Right cardiac atrium (tissue), 5 donors: ENCODE measurements around the gene SLC25A27. TPM values are rescaled to one million over a fixed set of nuclear protein-coding genes. Genes with fewer than 3 reads are reported as not detected.

Source experiments
- ATAC-seq, 2 donors: fragments of 200-7000 bp; cut with Tn5 transposase; one replicate each; pipeline versions ENCODE4 v1.8.0 to v1.9.1; 2020; ENCODE audit warnings: moderate library complexity in 2 of 2, mild to moderate bottlenecking in 1 of 2
- DNase-seq, 3 donors: peaks; one replicate each; pipeline ENCODE4 v3.0.0-alpha.2; 2020
- H3K27ac ChIP-seq: one replicate; pipeline ENCODE4 v1.5.1; 2013; ENCODE audit warnings: mild to moderate bottlenecking, low read length, control low read depth, moderate library complexity
- H3K27me3 ChIP-seq: one replicate; pipeline ENCODE4 v1.6.1; 2013; ENCODE audit not compliant: control insufficient read depth, insufficient read depth
- H3K4me1 ChIP-seq: one replicate; pipeline ENCODE4 v1.6.1; 2013; ENCODE audit warnings: low read length; ENCODE audit not compliant: control insufficient read depth, insufficient read depth
- H3K4me3 ChIP-seq: one replicate; pipeline ENCODE4 v1.5.1; 2013; ENCODE audit warnings: low read length, control low read depth
- H3K9me3 ChIP-seq: one replicate; pipeline ENCODE4 v1.6.1; 2013; ENCODE audit warnings: low read length; ENCODE audit not compliant: control insufficient read depth
- WGBS: extraction: QIAGEN DNeasy Blood & Tissue Kit; methylation state at CpG from one replicate; pipeline ENCODE4 v1.1.7; 2013; 5-methylcytosine and 5-hydroxymethylcytosine counted together
- intact Hi-C, 4 donors: fragments of 100-400 bp; cut with DNase I; formaldehyde crosslinking; loops; one replicate each; pipeline versions ENCODE4 v1.11.0 to v1.14.0; 2022 to 2023
- polyA plus RNA-seq: library from polyadenylated mRNA; stranded (reverse); fragments of 200-250 nt; gene quantifications from one replicate; pipeline ENCODE4 v1.2.3, GENCODE V29; 2013
- total RNA-seq, 4 donors: library from RNA; stranded (reverse); fragmentation: NEBNext Ultra II Directional; extraction: Animal tissue kit (Norgen Biotek cat#: 25700); gene quantifications; one replicate each; pipeline ENCODE4 v1.2.1, GENCODE V29; 2021
- donor health status: healthy with polysubstance abuse.
- donor health status: DM: no; HTN: yes; CAD: no.
- donor health status: DM: no; HTN: no; CAD: no.
- donor health status: DM: no; HTN: yes; CAD: no; lungs with severe emphysema.
- donor health status: DM: yes; HTN: yes; CAD: no.

The SLC25A27 gene
- total and polyA plus RNA-seq, 5 donors, result 15.5 to 19.9 (median 17.0) TPM

- no peaks in the 10 kb centered on the region for H3K4me1 ChIP-seq
- no peaks in the 10 kb centered on the region for H3K27me3 ChIP-seq
- no peak for DNase-seq
- no peak overlapping the region for H3K27ac ChIP-seq
- WGBS, result 76% methylated on average over 1 of the region's 1 CpG
- no peak overlapping the region for H3K4me3 ChIP-seq
- intact Hi-C loops, result no loop called here
- H3K9me3 ChIP-seq, result no peaks in the 10 kb centered on the region
- no peak for ATAC-seq
Measured at GRCh38 chr6:46651006-46651405, 1.8 kb upstream of the SLC25A27 start.

- H3K4me1 ChIP-seq, result no peaks in the 10 kb centered on the region
- H3K9me3 ChIP-seq, result no peaks in the 10 kb centered on the region
- no peak for DNase-seq
- H3K4me3 ChIP-seq, result peak overlapping the region; percentile 79
- no peak for ATAC-seq
- H3K27me3 ChIP-seq, result no peaks in the 10 kb centered on the region
- no peak overlapping the region for H3K27ac ChIP-seq
- intact Hi-C loops, result no loop called here
- 22% methylated on average over 8 of the region's 8 CpGs for WGBS
Measured at GRCh38 chr6:46651816-46652215, 959 bp upstream of the SLC25A27 start.

DNA sequence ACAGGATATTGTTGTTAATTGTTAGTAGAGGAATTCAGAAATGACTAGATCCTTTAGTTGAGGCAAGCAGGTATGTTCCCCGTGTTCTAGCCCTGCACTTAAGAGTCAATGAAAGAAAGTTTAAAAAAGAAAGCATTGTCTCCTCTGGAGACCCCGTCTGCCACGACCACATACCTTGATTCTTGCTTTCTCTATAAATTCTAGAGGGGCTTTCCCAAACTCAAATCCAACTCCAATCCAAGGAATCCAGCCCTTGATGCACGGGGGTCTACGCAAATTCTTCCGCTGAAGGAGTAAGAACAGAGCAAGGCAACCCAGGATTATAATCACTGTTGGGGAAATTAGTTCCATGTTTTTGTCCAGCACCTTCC is 558 bp upstream of the SLC25A27 start:
- Histone ChIP-seq H3K9me3 (no peaks in the 10 kb centered on the region), H3K4me3 (peak overlapping the region; percentile 79), H3K27me3 (no peaks in the 10 kb centered on the region), H3K27ac (no peak overlapping the region), H3K4me1 (no peaks in the 10 kb centered on the region)
- intact Hi-C loops, result no loop called here
- DNase-seq (no peak), ATAC-seq (no peak)
- WGBS, result 5% methylated on average over 6 of the region's 6 CpGs

DNA sequence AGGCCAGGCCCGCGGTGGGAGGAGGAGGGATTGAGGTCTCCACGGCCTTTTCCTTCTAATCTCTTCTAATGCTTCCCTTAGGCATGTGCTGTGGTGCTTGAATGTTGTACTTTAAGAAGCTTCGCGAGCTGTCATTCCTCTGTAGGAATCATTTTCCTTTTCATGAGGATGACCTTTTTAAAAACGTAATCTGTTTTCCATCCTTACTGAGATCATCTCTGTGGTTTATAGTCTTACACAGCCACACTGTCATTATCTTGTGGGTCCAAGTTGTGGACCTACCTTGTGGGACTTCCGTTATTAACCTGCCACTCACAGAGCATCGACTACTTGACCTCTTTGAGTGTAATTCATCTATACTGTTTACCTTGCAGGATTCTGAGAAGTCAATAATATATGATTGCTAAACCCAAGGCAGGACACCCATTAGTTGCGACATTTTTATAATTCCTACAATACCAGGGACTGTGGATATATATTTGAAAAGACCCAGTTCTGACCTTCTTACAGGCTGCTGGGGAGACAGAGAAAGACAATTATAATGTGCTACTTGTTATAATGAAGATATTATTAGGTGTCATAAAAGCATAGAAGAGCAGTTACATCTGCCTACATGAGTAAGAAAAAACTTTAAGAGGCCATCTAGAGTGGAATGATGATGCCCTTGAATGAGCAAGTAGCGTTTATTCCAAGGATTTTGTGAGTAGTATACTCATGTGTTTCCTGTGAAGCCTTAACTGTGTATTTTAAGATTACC is 842 bp downstream of the SLC25A27 start:
- no peak for DNase-seq
- peak overlapping the region; percentile 79 for H3K4me3 ChIP-seq
- no peaks in the 10 kb centered on the region for H3K4me1 ChIP-seq
- intact Hi-C loops, result no loop called here
- H3K27me3 ChIP-seq, result no peaks in the 10 kb centered on the region
- no peaks in the 10 kb centered on the region for H3K9me3 ChIP-seq
- no peak for ATAC-seq
- H3K27ac ChIP-seq, result peak overlapping the region; percentile 80
- WGBS, result 28% methylated on average over 10 of the region's 10 CpGs

DNA sequence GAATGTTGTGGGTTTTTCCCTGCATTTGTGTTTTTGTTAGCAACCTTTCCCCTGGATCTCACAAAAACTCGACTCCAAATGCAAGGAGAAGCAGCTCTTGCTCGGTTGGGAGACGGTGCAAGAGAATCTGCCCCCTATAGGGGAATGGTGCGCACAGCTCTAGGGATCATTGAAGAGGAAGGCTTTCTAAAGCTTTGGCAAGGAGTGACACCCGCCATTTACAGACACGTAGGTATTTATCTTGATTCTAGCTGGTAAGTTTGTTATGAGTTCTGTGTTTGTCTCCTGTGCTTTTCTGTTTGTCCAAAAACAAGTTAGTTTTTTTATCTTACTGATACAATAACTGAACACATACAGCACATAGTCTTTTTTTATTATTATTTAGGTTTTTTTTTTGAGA is 3.0 kb downstream of the SLC25A27 start:
- intact Hi-C loops, result no loop called here
- Histone ChIP-seq H3K4me3 (no peak overlapping the region), H3K4me1 (no peaks in the 10 kb centered on the region), H3K9me3 (no peaks in the 10 kb centered on the region), H3K27me3 (no peaks in the 10 kb centered on the region), H3K27ac (no peak overlapping the region)
- 70% methylated on average over 6 of the region's 6 CpGs for WGBS
- ATAC-seq (no peak), DNase-seq (no peak)

- Histone ChIP-seq H3K4me3 (no peak overlapping the region), H3K9me3 (no peaks in the 10 kb centered on the region), H3K27me3 (no peaks in the 10 kb centered on the region), H3K27ac (no peak overlapping the region), H3K4me1 (no peaks in the 10 kb centered on the region)
- ATAC-seq (no peak), DNase-seq (no peak)
- intact Hi-C loops, result no loop called here
Measured at GRCh38 chr6:46657642-46658041, 4.9 kb downstream of the SLC25A27 start.

DNA sequence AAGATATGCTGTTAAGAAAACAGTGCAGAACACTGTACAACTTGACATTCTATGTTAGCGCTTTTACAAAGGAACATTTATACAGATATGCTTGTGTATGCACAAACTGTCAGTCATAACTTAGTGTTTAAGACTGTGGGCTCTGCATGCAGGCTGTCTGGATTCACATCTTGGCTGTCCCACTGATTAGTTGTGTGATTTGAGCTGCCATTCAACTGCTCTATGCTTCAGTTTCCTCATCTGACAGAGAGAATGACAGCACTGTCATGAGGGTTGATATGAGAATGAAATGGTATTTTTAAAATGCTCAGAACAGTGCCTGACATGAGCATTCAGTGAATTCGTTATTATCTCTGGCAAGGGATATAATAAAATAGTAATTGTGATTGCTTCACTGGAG is 8.7 kb downstream of the SLC25A27 start:
- no peak for ATAC-seq
- Histone ChIP-seq H3K9me3 (no peaks in the 10 kb centered on the region), H3K4me3 (no peak overlapping the region), H3K4me1 (no peaks in the 10 kb centered on the region), H3K27ac (no peak overlapping the region), H3K27me3 (no peaks in the 10 kb centered on the region)
- DNase-seq, result no peak
- intact Hi-C loops, result no loop called here
- WGBS, result 62% methylated on average over 2 of the region's 2 CpGs

GRCh38 chr6:46667377-46667776 is 14.6 kb downstream of the SLC25A27 start:
- Histone ChIP-seq H3K4me3 (no peak overlapping the region), H3K9me3 (no peaks in the 10 kb centered on the region), H3K27me3 (no peaks in the 10 kb centered on the region), H3K4me1 (no peaks in the 10 kb centered on the region), H3K27ac (no peak overlapping the region)
- intact Hi-C loops, result no loop called here
- no peak for DNase-seq
- WGBS, result 98% methylated on average over 2 of the region's 2 CpGs
- no peak for ATAC-seq

DNA sequence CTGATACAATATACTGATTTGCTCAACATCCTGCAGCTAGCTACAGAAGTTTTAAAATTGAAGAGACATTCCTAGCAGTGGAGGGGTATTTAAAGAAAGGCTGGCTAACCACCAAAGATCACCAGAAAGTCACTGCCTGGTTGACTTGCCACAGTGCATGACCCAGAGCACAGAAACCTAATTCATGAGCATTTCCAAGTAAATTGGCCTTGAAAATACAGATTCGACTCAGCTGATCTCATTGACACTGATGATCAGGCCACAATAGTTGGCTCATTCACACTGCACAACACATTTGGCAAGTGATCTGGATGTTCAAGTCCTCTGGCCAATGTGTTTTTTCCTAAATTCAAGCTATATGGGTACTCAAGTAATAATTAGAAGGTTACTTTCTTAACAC is 21.6 kb downstream of the SLC25A27 start:
- H3K27ac ChIP-seq, result no peak overlapping the region
- H3K9me3 ChIP-seq, result no peaks in the 10 kb centered on the region
- no peak for DNase-seq
- intact Hi-C loops, result no loop called here
- WGBS, result 76% methylated on average over 1 of the region's 1 CpG
- no peaks in the 10 kb centered on the region for H3K4me1 ChIP-seq
- H3K27me3 ChIP-seq, result no peaks in the 10 kb centered on the region
- H3K4me3 ChIP-seq, result no peak overlapping the region
- no peak for ATAC-seq

- intact Hi-C loops, result no loop called here
- no peak overlapping the region for H3K27ac ChIP-seq
Measured at GRCh38 chr6:46676604-46677313, 24.0 kb downstream of the SLC25A27 start.

DNA sequence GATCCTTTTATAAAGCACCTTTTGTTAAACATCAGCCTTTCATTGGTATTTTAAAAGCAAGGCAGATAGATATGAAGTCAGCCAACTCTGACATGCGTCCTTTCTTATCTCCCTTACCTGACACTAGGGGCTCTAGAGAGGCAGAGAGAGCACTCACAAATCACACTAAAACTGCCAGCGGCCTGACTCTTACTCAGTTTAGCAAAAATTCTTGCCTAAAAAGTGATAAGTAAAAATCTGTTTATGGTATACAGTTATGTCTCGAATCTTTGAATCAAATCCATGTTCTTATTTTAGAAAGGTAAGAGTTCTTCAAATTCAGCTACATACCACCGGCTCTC is 24.5 kb downstream of the SLC25A27 start:
- intact Hi-C loops, result no loop called here

More at GRCh38 chr6:46676604-46677313, 24.0 kb downstream of the SLC25A27 start:
- DNase-seq, result no peak
- H3K9me3 ChIP-seq, result no peaks in the 10 kb centered on the region
- 89% methylated on average over 6 of the region's 6 CpGs for WGBS
- no peaks in the 10 kb centered on the region for H3K27me3 ChIP-seq
- no peak overlapping the region for H3K4me3 ChIP-seq
- ATAC-seq, result no peak
- H3K4me1 ChIP-seq, result no peaks in the 10 kb centered on the region

More for the DNA sequence above, 24.5 kb downstream of the SLC25A27 start:
- 62% methylated on average over 4 of the region's 4 CpGs for WGBS
- no peaks in the 10 kb centered on the region for H3K9me3 ChIP-seq
- H3K27ac ChIP-seq, result no peak overlapping the region
- no peaks in the 10 kb centered on the region for H3K4me1 ChIP-seq
- no peaks in the 10 kb centered on the region for H3K27me3 ChIP-seq
- DNase-seq (no peak), ATAC-seq (no peak)
- H3K4me3 ChIP-seq, result no peak overlapping the region
